Epithelial cell of esophagus (primary cell): ENCODE results near the gene HOXB8.

ENCODE experiments used
- DNase-seq: peaks from one replicate; pipeline ENCODE4 v3.0.0; 2010; ENCODE audit warnings: low read depth
- H3K4me3 ChIP-seq: 2 replicates; pipeline ENCODE4 v1.5.1; 2011; ENCODE audit warnings: mild to moderate bottlenecking, low read length, control low read depth
- TF ChIP-seq, protein P1 (sequence below): IDR thresholded peaks from 2 replicates; pipeline ENCODE4 v1.5.1; 2011; ENCODE audit warnings: low read depth, mild to moderate bottlenecking, low read length, control low read depth, inconsistent platforms; ENCODE audit not compliant: insufficient read depth; ENCODE audit errors: missing control alignments

HOXB8 gene

DNA sequence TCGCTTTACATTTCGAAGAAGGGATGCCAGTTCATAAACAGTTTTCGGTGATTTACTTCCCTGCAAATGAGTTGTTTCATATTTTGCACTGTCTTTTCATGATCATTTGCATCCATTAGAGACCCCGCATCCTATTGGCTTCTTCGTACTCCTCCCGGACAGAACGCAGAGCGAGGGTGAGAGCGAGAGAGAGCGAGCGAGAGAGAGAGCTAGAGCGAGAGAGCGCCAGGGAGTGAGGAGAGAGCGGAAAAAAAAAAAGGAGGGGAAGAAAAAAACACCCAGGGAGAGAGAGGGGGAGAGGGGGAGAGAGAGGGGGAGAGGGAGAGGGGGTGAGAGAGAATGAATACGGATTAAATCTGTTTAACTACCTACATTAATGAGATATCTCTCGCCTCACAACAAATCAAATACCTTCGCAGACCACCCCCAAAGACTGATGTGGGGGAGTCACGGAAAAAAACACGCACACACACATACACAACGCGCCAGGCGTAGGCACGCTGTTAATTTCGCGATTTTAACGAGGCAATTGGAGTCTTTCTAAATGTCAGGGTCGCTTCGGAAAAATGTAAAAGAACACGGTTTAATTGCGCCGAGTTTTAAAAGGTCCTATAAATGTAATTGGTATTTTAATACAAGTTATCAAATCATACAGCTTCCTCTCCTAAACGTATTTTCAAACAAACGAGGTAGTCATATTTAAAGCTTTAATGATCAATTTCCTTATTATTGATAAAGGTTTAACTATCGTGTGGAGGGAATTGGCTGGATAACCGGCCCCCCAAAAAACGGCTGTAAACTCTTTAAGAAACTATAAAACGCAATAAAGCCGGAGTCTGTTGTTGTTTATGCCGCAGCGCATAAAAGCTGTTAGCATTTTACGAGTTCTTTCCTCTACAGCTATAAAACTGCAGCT, at the start of gene HOXB8:
Gene HOXB8 (minus strand): TSS at position 246 of the 916 bp plus-strand sequence. CDS start 588 bp downstream, outside the sequence.
- TF ChIP-seq, protein P1, sequence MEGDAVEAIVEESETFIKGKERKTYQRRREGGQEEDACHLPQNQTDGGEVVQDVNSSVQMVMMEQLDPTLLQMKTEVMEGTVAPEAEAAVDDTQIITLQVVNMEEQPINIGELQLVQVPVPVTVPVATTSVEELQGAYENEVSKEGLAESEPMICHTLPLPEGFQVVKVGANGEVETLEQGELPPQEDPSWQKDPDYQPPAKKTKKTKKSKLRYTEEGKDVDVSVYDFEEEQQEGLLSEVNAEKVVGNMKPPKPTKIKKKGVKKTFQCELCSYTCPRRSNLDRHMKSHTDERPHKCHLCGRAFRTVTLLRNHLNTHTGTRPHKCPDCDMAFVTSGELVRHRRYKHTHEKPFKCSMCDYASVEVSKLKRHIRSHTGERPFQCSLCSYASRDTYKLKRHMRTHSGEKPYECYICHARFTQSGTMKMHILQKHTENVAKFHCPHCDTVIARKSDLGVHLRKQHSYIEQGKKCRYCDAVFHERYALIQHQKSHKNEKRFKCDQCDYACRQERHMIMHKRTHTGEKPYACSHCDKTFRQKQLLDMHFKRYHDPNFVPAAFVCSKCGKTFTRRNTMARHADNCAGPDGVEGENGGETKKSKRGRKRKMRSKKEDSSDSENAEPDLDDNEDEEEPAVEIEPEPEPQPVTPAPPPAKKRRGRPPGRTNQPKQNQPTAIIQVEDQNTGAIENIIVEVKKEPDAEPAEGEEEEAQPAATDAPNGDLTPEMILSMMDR, result no peak
- DNase-seq, result no peak
- no peak within 1 kb of the TSS for H3K4me3 ChIP-seq

DNA sequence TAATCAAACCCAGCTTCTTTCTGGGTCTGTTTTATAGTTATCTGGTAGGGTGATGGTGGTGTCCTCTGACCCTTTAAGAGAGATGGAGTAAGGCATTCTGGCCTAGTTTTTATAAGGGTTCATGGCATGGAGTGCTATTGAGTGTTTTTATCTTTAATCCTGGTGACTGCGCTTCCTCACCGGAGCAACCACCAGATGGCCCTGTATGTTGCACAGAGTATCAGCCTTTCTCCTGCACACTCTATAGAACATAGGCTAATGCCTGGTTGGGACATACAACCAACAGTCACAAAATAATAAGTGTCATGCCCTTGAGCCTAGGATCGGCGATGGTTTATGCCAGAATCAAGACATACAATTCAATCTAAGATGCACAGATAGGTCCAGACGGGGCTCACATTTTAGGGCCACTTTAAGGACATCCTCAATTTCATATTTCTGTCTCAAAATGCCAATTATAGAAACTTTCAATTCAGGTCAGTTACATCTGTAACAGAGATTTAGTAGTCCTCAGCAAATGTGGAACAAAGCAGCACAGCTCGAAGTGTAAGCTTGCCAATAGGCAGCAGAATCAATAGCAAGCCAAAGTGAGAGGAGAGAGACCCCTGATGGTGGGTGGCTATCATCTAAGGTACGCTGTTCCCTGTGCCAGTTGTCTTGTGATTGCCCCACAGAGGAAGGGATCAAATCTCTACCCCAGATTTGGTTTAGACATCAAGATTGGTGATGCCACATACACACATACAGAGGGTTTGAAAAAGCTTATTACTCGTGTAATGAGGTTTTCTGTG, 48.2 kb upstream of the HOXB8 start:
- TF ChIP-seq, protein P1, result no peak
- no peak for DNase-seq
- no peak overlapping the region for H3K4me3 ChIP-seq

DNA sequence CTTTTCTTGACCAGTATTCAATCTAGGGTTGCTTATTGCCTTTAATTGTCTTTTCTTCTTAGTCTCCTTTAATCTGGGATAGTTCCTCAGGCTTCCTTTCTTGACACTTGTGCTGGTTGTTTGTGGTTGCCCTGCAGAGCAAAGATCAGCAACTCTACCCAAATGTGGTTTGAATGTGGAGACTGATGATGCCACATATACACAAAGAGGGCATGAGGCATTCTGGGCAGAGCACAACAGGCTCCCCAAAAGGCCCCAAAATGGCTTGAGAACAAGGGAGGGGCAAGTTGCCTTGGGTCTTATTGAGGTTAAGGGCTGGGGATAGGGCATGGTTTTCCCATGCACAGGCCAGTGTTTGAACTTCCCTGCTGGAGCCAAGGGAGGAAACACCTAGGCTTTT, 40.8 kb upstream of the HOXB8 start:
- TF ChIP-seq, protein P1, result no peak
- H3K4me3 ChIP-seq, result no peak overlapping the region
- DNase-seq, result no peak

DNA sequence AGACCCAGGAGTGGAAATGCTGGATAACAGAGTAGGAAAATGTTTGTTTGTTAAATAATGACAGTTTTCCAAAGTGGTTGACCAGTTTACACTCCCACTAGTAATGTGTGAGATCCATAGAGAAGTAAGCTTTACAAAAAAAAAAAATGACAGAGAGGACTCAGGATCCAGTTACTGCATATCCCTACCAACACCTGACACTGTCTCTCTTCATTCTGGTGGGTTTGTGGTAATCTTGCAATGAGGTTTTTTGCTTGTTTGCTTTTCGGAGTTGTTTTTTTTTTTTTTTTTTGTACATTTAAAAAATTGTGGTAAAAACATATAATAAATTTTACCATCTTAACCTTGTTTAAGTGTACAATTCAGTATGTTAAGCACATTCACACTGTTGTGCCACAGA, 34.6 kb upstream of the HOXB8 start:
- no peak for DNase-seq
- TF ChIP-seq, protein P1, result no peak
- no peak overlapping the region for H3K4me3 ChIP-seq

DNA sequence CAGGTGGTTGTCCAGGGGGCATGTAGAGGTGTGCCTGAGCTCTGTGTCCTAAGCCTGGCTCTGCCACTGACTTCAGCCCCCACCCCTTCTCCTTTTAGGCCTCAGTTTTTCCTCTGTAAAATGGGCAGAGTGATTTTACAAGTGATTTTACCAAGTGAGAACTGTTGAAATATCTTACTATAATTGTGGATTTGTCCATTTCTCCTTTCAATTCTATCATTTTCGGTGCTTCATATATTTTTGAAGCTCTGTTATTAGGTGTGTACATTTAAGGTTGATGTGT, 32.8 kb upstream of the HOXB8 start:
- DNase-seq, result no peak
- TF ChIP-seq, protein P1, result no peak
- no peak overlapping the region for H3K4me3 ChIP-seq

DNA sequence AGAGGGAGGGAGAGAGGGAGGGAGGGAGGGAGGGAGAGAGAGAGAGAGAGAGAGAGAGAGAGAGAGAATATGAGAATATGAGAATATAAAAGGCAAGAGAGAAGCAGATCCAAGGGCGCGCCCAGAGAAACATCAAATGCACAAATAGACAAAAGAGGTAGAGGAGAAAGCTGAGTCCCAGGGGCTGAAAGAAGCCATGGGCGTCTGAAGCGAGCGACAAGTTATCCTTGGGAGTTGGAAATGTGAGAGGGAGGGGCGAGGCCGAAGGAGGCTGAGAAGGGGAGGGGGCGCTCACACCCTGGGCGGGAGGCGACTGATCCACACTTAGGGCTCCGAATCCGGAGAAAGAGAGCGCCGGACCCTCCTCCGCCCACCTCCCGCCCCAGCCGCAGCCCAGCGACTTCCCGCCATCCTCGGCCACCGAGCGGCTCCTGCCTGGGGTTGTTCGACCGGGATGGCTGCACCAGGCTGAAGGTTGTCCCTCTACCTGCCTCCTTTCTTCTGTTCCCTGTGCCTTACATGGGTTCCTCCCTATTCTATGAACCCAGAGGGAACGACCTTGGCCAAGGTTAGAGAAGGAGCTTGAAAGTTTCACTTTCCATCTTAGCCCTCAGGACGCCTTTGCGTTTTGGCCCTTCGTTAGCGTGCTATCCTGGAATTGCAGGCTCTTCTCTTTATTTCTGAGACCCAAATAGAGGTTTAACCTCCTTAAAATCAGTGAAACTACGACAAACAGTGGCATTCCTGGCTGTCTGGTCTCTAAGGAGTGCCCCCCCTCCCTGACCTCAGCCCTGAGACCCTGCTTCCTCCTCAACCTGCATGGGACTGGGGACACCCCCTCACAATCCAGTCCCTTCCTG, 32.2 kb upstream of the HOXB8 start:
- no peak overlapping the region for H3K4me3 ChIP-seq
- DNase-seq, result no peak
- TF ChIP-seq, protein P1, result no peak
